HG03060 (cell line): ENCODE data around the gene CUEDC1.
A peak's percentile ranks its signal among the peaks of the same experiment; 100 is the strongest.
"Not testable (repeated sequence)": the region's sequence is repeated elsewhere in the genome, so short reads cannot be mapped to it uniquely, and the experiment has no call there.

Source experiments
- ATAC-seq: cut with Tn5 transposase; IDR thresholded peaks from one replicate; pipeline ENCODE4 v1.9.1; 2021; ENCODE audit warnings: low read depth, moderate number of reproducible peaks; ENCODE audit not compliant: unreplicated experiment

Gene CUEDC1

DNA sequence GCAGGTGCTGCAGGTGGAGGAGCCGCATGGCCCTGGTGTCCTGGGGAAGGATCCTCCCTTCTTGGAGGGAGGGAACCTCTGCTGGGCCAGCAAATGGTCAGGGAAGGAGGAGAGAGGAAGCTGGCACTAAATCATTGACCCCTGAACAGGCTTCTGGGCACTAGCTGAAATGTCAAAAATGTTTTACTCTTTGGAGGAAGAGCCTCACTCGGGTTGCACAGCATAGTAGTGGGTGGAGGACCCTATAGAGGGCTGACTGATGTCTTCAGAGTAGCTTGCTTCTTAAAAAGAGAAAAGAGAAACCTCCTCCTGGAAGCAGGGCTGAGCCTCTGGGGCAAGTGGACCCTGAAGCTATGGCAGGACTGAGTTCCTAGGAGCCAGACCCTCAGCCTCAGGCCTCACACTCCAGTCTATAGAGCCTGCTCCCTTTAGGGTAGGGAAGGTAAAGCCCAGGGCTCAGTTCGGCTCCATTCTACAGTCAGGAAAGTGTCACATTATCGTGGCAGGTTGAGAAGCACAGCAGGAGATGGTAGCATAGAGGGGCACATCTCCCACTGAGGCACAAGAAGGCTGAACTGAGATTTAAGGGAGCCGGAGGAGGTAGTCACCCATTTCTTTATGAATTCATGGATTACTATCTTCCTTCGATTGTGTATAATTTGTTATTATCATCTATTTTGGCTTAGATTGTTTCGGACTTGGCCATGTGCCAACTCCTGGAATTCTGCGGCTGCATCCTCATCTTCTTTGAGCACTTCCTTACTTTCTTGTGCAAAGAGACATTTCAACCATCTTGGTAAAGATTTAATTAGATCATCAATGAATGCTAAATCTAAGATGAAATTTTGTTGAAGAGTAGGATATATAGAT lies 7.3 kb upstream of the CUEDC1 start:
- no peak for ATAC-seq

DNA sequence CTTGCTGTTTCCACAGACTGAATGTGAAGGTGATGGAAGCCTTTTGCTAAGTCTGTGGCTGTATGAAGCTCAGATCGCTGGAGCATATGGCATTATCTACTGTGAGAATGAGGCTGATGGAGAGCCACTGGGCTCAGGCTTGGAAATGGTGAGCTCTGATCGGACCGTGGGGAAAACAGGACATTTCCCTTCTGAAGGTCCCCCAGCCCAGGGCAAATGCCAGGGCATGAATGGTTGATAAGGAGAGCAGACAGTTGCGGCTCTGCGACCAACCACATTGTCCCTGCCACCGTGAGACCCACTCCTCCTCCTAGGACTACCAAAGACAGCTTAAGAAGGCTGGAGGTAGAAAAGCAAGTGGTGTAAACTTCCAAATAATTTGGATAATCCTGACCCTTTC lies 4.7 kb upstream of the CUEDC1 start:
- ATAC-seq = no peak

DNA sequence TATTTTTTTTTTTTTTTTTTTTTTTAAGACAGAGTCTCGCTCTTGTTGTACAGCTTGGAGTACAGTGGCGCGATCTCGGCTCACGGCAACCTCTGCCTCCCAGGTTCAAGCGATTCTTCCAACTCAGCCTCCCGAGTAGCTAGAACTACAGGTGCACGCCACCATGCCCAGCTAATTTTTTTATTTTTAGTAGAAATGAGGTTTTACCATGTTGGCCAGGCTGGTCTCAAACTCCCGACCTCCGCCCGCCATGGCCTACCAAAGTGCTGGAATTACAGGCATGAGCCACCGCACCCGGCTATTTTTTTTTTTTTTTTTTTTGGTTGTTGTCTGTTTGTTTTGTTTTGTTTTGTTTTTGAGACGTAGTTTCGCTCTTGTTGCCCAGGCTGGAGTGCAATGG lies 3.2 kb upstream of the CUEDC1 start:
- ATAC-seq = not testable (repeated sequence)

DNA sequence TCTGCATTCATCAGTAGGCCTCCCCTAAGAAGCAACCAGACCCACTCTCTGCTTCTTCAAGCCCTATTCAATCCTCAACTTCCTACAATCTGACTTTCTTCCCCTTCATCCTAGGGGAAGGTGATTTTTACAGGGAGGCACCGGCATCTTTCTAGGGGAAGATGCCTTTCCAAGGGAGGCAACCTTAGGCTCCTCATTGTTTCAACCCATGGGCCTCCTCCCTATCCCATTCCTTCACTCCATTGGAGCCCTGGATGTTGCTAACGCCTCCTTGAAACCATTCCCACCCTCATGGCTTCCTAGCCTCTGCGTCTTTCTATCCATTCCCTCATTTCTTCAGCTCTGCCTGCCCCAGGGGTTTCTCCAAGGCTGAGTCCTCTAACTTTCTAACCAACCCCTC lies 2.7 kb upstream of the CUEDC1 start:
- ATAC-seq = no peak

- no peak for ATAC-seq
Measured at GRCh38 chr17:57957120-57957850, 2.1 kb upstream of the CUEDC1 start.

- ATAC-seq = no peak
Measured at GRCh38 chr17:57956291-57957119, 1.3 kb upstream of the CUEDC1 start.

DNA sequence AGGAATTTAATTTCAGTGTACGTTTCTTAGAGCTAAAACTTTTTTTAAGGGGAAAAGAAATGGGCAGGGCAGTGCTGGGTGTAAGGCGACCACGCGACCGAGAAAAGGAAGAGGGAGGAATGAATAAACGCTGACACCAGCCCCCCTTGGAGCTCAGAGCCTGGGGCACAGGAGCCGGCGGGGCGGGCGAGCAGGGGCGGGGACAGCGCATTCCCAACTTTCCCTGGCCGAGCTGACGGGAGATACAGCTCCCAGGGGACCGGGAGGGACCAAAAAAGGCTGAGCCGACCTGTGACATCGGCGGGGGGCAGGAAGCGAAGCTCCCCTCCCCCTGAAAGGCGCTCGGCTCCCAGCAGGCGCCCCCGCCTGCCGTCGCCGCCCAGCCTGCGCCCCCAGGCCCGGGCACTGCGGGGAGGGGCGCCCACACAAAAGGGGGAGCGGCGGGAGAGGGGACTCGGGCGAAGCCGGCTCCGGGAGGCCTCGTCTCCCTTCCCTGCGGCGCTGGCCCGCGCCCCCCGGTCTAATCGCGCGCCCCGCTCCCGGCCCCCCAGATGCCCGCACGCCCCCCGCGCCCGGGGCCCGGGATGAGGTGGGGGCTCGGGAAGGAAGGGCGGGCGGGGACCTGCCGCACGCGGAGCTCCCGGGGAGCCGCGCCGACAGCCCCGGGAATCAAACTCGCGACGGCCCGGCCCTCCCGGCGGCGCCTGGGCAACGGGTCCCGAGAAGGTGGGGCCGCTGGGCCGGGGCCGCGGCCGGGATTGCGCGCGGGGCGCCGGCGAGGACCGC lies 622 bp downstream of the CUEDC1 start:
- ATAC-seq = no peak

DNA sequence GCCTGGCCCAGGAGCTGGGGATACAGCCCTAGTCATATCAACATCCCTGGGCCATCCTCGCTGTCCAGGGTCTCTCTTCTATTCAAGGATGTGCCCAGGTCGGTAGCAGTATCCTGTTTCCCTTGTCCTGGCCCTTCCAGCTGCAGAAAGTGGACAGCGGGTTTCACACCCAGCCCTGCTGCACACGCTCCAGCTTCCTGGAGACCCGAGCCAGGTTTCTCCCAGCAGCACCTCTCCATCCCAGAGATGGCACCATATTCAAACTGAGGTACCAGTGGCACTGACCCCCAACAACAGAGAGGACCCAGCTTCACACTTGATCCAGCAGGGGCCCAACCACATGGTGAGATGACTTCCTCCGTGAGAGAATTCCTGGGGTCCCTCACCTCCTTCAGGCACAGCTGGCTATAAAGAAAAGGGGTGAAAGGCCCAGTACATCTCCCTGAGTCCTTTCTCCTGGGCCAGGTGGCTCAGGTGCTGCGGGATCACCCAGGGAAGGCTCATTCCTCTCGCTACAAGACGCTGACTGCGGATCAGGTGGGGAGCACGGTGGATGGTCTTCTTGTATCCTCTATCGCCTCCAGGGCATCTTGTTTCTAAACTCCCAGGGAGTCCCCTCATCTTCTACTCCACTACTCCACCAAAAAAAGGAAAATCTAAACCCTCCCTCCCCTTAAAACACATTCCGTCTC lies 1.4 kb downstream of the CUEDC1 start:
- ATAC-seq = no peak

DNA sequence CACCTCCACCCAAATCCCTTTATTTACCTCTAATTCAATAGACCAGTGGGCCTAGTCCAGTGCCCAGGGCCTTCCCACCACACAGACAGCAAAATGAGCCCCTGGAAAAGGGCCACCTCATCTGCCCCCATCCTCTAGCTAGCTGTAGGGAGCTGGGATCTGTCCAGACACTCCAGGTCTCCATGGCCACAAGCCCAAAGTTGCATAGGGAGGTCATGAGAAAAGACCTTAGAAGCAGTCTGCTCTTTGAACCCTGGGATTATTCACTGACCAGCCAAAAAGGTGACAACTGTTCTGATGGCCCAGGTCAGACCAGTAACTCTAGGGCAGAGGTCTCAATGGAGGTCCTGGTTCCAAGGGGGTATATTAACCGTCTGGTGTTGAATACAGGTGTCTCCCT lies 2.0 kb downstream of the CUEDC1 start:
- no peak for ATAC-seq

- no peak for ATAC-seq
Measured at GRCh38 chr17:57949649-57950048, 5.6 kb downstream of the CUEDC1 start.

- no peak for ATAC-seq
Measured at GRCh38 chr17:57948555-57949420, 6.4 kb downstream of the CUEDC1 start.

- no peak for ATAC-seq
Measured at GRCh38 chr17:57948169-57948554, 7.0 kb downstream of the CUEDC1 start.

- no peak for ATAC-seq
Measured at GRCh38 chr17:57947369-57947768, 7.8 kb downstream of the CUEDC1 start.

DNA sequence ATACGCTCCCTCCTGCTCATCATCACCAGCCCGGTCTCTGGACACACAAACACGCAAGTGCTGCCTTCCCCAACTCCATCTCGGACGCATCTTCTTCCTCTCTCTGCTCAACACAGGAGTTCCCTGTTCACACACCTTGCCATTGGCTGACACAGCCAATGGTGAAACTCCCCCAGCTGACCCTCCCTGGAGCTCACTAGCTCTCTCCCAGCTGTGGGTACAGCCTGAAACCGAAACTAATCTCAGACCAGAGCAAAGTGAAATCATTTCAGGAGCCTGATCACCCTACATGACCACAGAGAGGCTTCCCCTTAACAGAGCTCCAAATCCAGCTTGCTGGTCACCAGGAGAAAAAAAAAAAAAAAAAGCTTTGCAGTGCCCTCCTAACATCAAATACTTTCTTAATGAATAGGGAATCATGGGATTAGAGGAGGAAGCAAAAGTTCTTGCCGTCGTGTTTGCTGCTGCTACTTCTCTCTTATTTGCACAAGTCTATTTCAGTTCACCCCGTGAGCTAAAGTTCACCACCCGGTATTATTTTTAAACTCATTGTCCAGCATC lies 8.3 kb downstream of the CUEDC1 start:
- peak; percentile 82 for ATAC-seq

GRCh38 chr17:57945996-57946797 lies 9.0 kb downstream of the CUEDC1 start:
- peak; percentile 15 for ATAC-seq

DNA sequence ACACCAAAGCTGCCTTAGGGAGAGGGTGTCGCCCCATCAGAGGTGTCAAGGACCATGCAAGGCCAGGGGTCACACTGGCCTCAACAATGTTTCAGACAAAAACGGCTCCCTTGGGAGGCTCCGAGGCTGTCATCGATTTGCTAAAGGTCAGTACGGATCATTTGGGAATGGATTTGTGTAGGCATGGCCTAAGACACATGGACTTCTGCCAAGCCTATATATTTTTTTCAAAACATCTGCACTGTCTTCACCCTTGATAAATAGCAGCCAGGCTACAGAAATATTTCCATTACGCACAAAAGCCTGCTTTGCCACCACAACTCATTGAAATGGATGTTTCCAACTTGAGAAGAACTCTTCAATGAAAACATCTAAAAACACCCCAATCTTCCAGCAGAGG lies 10.3 kb downstream of the CUEDC1 start:
- no peak for ATAC-seq

- no peak for ATAC-seq
Measured at GRCh38 chr17:57943645-57944044, 11.6 kb downstream of the CUEDC1 start.

DNA sequence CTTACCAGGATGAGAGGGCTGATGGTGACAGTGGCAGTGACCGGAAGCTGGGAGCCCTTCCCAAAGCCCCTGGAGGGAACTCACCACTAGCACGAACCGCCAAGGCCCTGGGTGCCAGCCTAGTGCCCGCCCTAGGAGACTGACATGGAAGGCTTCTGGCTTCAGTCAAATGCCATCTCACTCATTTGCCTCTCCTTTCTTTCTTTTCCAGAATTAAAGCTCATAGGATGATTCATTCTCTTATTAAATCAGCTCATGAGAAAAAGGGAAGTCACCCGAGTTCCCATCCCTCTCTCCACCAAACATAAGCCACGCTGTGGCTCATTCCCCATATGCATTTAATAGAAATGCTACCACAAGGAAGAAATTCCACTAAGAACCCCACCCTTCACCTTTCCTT lies 12.1 kb downstream of the CUEDC1 start:
- ATAC-seq = no peak
